ENCODE data around the gene LENG1. TPM values are rescaled to one million over a fixed set of nuclear protein-coding genes. Genes with fewer than 3 reads are reported as not detected.

Gene LENG1
- total and polyA plus RNA-seq, 9 of the 15 experiments (the other 6 are each of a cell fraction or from before 2014, with no cell fraction given) = 0.30 to 10.5 (median 4.7) TPM

- TF ChIP-seq PBX2 (CRISPR knock-in tag; IDR thresholded peaks at IDR 0.05; ENCODE audit: low read depth) (no peak), PBX2 (tag; conservative IDR thresholded peaks at IDR 0.05; ENCODE audit: low read depth) (peak; percentile 98), CXXC5 (CRISPR knock-in tag; IDR thresholded peaks at IDR 0.05) (peak; percentile 92), BHLHE40 (IDR thresholded peaks at IDR 0.05; ENCODE audit: low read length) (peak; percentile 50), SP1 (CRISPR knock-in tag; IDR thresholded peaks at IDR 0.05) (peak; percentile 71; the same call in 1 of the 2 replicates), TCF15 (CRISPR knock-in tag; IDR thresholded peaks at IDR 0.05) (no peak), KLF13 (tag; IDR thresholded peaks at IDR 0.05; ENCODE audit: borderline replicate concordance, low read depth) (no peak), FOXM1 (IDR thresholded peaks at IDR 0.05; ENCODE audit: low read depth) (0 out of 2 replicates have a peak, but pooled peaks have one; percentile 25), FOXM1 (CRISPR knock-in tag; IDR thresholded peaks at IDR 0.05; ENCODE audit: low read depth) (no peak), CREM (IDR thresholded peaks at IDR 0.05; ENCODE audit: low read depth) (peak; percentile 87), GTF2A2 (tag; IDR thresholded peaks at IDR 0.05) (no peak), RBM25 (IDR thresholded peaks at IDR 0.05; ENCODE audit: low read depth, low read length, severe bottlenecking) (peak; percentile 98), FOXJ2 (tag; IDR thresholded peaks at IDR 0.05) (peak; percentile 55; the same call in 1 of the 2 replicates), KDM2B (CRISPR knock-in tag; IDR thresholded peaks at IDR 0.05) (0 out of 2 replicates have a peak, but pooled peaks have one; percentile 4), RBM34 (IDR thresholded peaks at IDR 0.05; ENCODE audit: borderline replicate concordance, insufficient read depth, low read length) (no peak), EWSR1 (IDR thresholded peaks at IDR 0.05; ENCODE audit: borderline replicate concordance, low read depth, partially characterized antibody) (no peak), L3MBTL2 (IDR thresholded peaks at IDR 0.05) (peak; percentile 95), ZNF143 (CRISPR knock-in tag; IDR thresholded peaks at IDR 0.05) (0 out of 2 replicates have a peak, but pooled peaks have one; percentile 7), RCOR1 (IDR thresholded peaks at IDR 0.05; ENCODE audit: borderline replicate concordance in 1 of 2, low read depth in 2 of 2, low read length in 2 of 2) (peak; percentile 6 to 58; a peak in 2 of 4 replicates), MED1 (CRISPR knock-in tag; IDR thresholded peaks at IDR 0.05; ENCODE audit: borderline replicate concordance) (no peak), RNF2 (IDR thresholded peaks at IDR 0.05) (0 out of 2 replicates have a peak, but pooled peaks have one; percentile 58), KAT2B (IDR thresholded peaks at IDR 0.05; ENCODE audit: low read depth, low read length) (no peak), E2F4 (CRISPR knock-in tag; IDR thresholded peaks at IDR 0.05; ENCODE audit: low read depth) (peak; percentile 75; the same call in 1 of the 2 replicates)
Observed at GRCh38 chr19:54159352-54160181, at the start of gene LENG1 (continued).

All from K562 (cell line).